Liver (tissue), 3 donors: Measurements from ENCODE around the gene GLUD1.

ENCODE experiments used
- ATF3 ChIP-seq: IDR thresholded peaks from 2 replicates; pipeline ENCODE4 v1.6.1; 2016; ENCODE audit warnings: antibody characterized with exemption
- CTCF ChIP-seq: fragments of 150-350 bp; IDR thresholded peaks from 2 replicates; pipeline ENCODE4 v1.5.1; 2017; ENCODE audit warnings: improper control_type of control experiment, low read depth, low read length; ENCODE audit not compliant: missing input control
- FOXA1 ChIP-seq: IDR thresholded peaks from 2 replicates; pipeline ENCODE4 v1.6.1; 2016; ENCODE audit warnings: antibody characterized with exemption
- GABPA ChIP-seq, 2 donors: IDR thresholded peaks in 1 of 2; conservative IDR thresholded peaks in 1 of 2; 2 replicates each; pipeline ENCODE4 v1.6.1; 2016; ENCODE audit warnings: antibody characterized with exemption in 2 of 2, mild to moderate bottlenecking in 1 of 2, moderate library complexity in 1 of 2
- JUND ChIP-seq, 2 donors: IDR thresholded peaks; 2 replicates each; pipeline ENCODE4 v1.6.1; 2016; ENCODE audit warnings: antibody characterized with exemption in 2 of 2
- MAX ChIP-seq: IDR thresholded peaks from 2 replicates; pipeline ENCODE4 v1.6.1; 2016; ENCODE audit warnings: antibody characterized with exemption
- RAD21 ChIP-seq, 2 donors: IDR thresholded peaks; 2 replicates each; pipeline ENCODE4 v1.6.1; 2016; ENCODE audit warnings: antibody characterized with exemption in 2 of 2, mild to moderate bottlenecking in 2 of 2
- REST ChIP-seq: IDR thresholded peaks from 2 replicates; pipeline ENCODE4 v1.6.1; 2016; ENCODE audit warnings: antibody characterized with exemption, mild to moderate bottlenecking
- TAF1 ChIP-seq: conservative IDR thresholded peaks from 2 replicates; pipeline ENCODE4 v1.6.1; 2016; ENCODE audit warnings: antibody characterized with exemption, mild to moderate bottlenecking
- ZBTB33 ChIP-seq: IDR thresholded peaks from 2 replicates; pipeline ENCODE4 v1.6.1; 2016; ENCODE audit warnings: antibody characterized with exemption
- donor health status: healthy.
- donor health status: healthy.

GRCh38 chr10:87092861-87093631, 1.6 kb downstream of the GLUD1 start:
- TF ChIP-seq JUND (IDR thresholded peaks at IDR 0.05) (peak; percentile 34 to 64), REST (no peak), CTCF (no peak), RAD21 (IDR thresholded peaks at IDR 0.05) (peak; percentile 24 to 28), ATF3 (no peak), GABPA (IDR thresholded peaks at IDR 0.05 in 1 of 2, conservative IDR thresholded peaks at IDR 0.05 in 1 of 2) (no peak), ZBTB33 (no peak), MAX (no peak), FOXA1 (no peak), TAF1 (peak; percentile 90)
